Measurements from ENCODE around the gene TNFAIP6. TPM values are rescaled to one million over a fixed set of nuclear protein-coding genes. Genes with fewer than 3 reads are reported as not detected.
A peak's percentile ranks its signal among the peaks of the same experiment; 100 is the strongest.

Gene TNFAIP6
- total RNA-seq, 2 donors from 2014 or later, result 0.64 to 1.7 TPM

DNA sequence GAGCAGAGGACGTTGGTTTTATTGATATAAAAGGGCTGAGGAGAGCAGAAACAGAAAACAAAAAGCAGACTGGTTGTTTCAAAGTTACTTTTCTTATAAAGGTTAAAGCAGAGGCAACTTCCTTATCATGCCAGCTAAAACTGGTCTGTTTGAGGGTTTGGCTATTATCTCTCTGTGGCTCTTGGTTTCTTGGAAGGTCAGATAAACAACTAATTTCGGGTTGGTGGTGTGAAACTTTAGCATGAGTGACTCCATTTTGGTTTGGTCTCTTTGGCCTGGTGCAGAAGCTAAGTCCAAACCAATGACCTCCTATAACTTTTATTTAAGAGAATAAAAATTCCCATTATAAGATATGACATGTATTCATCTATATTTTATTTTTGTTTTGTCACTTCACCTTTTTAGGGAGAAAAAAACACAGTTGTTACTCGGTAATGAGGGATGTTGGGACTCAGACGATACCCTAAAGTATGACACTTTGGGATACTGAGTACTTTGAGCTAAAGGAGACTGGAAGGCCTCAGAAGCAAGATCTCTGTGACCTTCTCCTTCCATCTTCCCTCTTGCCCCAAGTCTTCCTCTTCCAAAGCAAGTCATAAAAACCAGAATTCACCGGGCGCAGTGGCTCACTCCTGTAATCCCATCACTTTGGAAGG lies 23.3 kb downstream of the TNFAIP6 start:
- Mint-ChIP-seq H3K4me3 (no peak overlapping the region), H3K4me1 (ENCODE audit: low read depth in 2 of 2) (no peaks in the 10 kb centered on the region), H3K27me3 (peaks cover 0 to 4% of the 10 kb centered on the region in 2 donors), H3K9me3 (no peaks in the 10 kb centered on the region), H3K27ac (no peak overlapping the region), H3K36me3 (no peaks in the 10 kb centered on the region)
- ATAC-seq, result no peak
- DNase-seq (ENCODE audit: low spot score), result no peak

DNA sequence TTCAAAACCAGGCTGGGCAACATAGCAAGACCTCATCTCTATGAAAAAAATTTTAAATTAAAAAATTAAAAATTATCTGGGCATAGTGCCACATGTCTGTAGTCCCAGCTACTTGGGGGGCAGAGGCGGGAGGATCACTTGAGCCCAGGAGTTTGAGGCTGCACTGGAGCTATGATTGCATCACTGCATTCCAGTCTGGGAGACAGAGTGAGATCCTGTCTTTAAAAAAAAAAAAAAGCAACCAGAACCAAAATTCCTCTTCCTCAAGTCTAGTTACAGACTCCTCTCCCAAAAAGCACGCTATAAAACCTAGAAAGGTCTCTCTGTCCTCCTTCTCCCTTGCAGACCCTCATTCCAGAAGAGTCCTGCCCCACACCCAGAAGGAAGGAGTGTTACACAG lies 23.9 kb downstream of the TNFAIP6 start:
- Mint-ChIP-seq H3K4me3 (no peak overlapping the region), H3K4me1 (ENCODE audit: low read depth in 2 of 2) (no peaks in the 10 kb centered on the region), H3K36me3 (no peaks in the 10 kb centered on the region), H3K27me3 (peaks cover 0 to 4% of the 10 kb centered on the region in 2 donors), H3K9me3 (no peaks in the 10 kb centered on the region), H3K27ac (no peak overlapping the region)
- DNase-seq (ENCODE audit: low spot score) (no peak), ATAC-seq (no peak)

GRCh38 chr2:151388011-151388410 lies 30.6 kb downstream of the TNFAIP6 start:
- H3K27ac Mint-ChIP-seq, result no peak overlapping the region
- ATAC-seq, result no peak
- H3K9me3 Mint-ChIP-seq, result no peaks in the 10 kb centered on the region
- no peaks in the 10 kb centered on the region for H3K4me1 Mint-ChIP-seq (ENCODE audit: low read depth in 2 of 2)
- no peaks in the 10 kb centered on the region for H3K36me3 Mint-ChIP-seq
- H3K27me3 Mint-ChIP-seq, result peaks cover 5 to 9% of the 10 kb centered on the region in 2 donors
- H3K4me3 Mint-ChIP-seq, result no peak overlapping the region
- DNase-seq (ENCODE audit: low spot score), result no peak

GRCh38 chr2:151391436-151391835 lies 34.0 kb downstream of the TNFAIP6 start:
- Mint-ChIP-seq H3K4me3 (no peak overlapping the region), H3K36me3 (no peaks in the 10 kb centered on the region), H3K27ac (no peak overlapping the region), H3K27me3 (peaks cover 4 to 11% of the 10 kb centered on the region in 2 donors), H3K9me3 (no peaks in the 10 kb centered on the region), H3K4me1 (ENCODE audit: low read depth in 2 of 2) (no peaks in the 10 kb centered on the region)
- DNase-seq (ENCODE audit: low spot score), result no peak
- ATAC-seq, result no peak

DNA sequence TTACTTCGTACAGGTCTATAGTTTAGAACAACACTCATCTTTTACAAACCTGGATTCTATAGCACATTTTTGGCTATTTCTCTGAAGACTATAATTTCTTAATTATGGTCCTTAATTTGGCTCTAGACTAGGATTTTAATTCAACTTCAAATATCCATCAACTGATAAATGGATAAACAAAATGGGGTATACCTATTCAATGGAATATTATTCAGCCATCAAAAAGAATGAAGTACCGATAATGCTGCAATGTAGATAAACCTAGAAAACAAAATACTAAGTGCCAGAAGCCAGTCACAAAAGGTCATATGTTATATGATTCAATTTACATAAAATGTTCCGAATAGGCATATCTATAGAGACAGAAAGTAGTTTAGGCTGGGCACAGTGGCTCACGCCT lies 37.1 kb downstream of the TNFAIP6 start:
- H3K36me3 Mint-ChIP-seq, result no peaks in the 10 kb centered on the region
- no peak for ATAC-seq
- H3K4me1 Mint-ChIP-seq (ENCODE audit: low read depth in 2 of 2), result no peaks in the 10 kb centered on the region
- DNase-seq (ENCODE audit: low spot score), result no peak
- H3K27ac Mint-ChIP-seq, result no peak overlapping the region
- H3K27me3 Mint-ChIP-seq, result peaks cover 4 to 11% of the 10 kb centered on the region in 2 donors
- H3K4me3 Mint-ChIP-seq, result no peak overlapping the region
- H3K9me3 Mint-ChIP-seq, result no peaks in the 10 kb centered on the region

DNA sequence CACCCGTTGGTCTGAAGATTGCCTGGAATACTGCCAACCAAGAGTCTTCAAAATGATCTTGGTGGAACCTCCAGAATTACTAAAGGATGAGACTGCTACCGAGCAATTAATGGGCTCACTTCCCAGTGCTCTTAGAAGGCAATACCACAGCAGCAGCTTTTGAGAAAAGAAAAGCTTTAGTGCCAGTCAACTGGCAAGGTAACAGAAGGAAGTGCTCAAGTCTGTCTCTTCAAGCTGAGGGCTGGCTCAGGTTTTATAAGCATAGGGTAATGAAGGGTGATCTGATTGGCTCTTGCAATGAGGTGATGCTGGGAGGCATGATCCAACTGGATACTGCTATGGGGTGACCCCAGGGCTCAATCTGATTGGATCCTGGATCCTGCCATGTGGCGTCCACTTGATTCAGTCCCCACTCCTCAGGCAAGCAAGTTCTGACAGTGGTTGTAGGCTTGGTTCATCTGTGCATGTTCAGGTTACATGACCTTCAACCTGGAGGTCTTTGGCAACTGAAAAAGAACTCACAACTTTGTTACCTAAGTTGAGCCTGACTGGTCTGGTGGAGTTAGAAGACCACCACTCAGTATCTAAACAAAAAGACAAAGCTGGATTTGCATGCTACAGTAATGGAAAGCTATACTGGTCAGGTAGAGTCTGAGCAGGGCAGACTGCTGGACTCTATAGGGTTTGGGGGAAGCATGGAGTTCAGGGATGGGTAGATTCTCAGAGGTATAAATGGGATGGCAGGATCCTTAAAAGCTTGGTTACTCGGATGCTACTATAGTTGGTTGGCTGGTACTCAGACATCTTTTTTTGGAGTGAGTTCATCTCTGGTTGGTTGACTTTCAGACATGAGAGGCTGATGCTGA lies 38.4 kb downstream of the TNFAIP6 start:
- Mint-ChIP-seq H3K4me1 (ENCODE audit: low read depth in 2 of 2) (no peaks in the 10 kb centered on the region), H3K9me3 (no peaks in the 10 kb centered on the region), H3K27me3 (peaks cover 3 to 11% of the 10 kb centered on the region in 2 donors), H3K36me3 (no peaks in the 10 kb centered on the region), H3K27ac (no peak overlapping the region), H3K4me3 (no peak overlapping the region)
- ATAC-seq, result peak in 1 of 2 donors; percentile 55
- no peak for DNase-seq (ENCODE audit: low spot score)

GRCh38 chr2:151399981-151400380 lies 42.6 kb downstream of the TNFAIP6 start:
- Mint-ChIP-seq H3K27me3 (no peaks in the 10 kb centered on the region), H3K36me3 (no peaks in the 10 kb centered on the region), H3K9me3 (no peaks in the 10 kb centered on the region), H3K4me1 (ENCODE audit: low read depth in 2 of 2) (no peaks in the 10 kb centered on the region), H3K4me3 (no peak overlapping the region), H3K27ac (no peak overlapping the region)
- DNase-seq (ENCODE audit: low spot score), result no peak
- no peak for ATAC-seq

DNA sequence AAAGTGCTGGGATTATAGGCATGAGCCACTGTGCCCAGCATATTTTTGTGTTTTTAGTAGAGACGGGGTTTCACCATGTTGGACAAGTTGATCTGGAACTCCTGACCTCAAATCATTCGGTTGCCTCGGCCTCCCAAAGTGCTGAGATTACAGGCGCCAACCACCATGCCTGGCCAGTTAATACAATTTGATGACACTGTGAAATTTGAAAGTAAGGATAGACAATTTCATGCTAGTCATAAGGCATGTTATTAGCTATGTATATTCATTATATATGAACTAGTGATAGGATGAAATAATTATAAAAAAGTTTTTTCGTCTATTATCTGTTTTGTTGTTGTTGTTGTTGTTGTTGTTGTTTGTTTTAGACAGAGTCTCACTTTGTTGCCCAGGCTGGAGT lies 43.8 kb downstream of the TNFAIP6 start:
- H3K4me1 Mint-ChIP-seq (ENCODE audit: low read depth in 2 of 2), result no peaks in the 10 kb centered on the region
- no peaks in the 10 kb centered on the region for H3K36me3 Mint-ChIP-seq
- H3K4me3 Mint-ChIP-seq, result no peak overlapping the region
- H3K9me3 Mint-ChIP-seq, result no peaks in the 10 kb centered on the region
- no peak for ATAC-seq
- H3K27me3 Mint-ChIP-seq, result no peaks in the 10 kb centered on the region
- DNase-seq (ENCODE audit: low spot score), result no peak
- H3K27ac Mint-ChIP-seq, result no peak overlapping the region

- Mint-ChIP-seq H3K9me3 (no peaks in the 10 kb centered on the region), H3K27me3 (no peaks in the 10 kb centered on the region), H3K4me3 (no peak overlapping the region), H3K27ac (no peak overlapping the region), H3K36me3 (no peaks in the 10 kb centered on the region), H3K4me1 (ENCODE audit: low read depth in 2 of 2) (no peaks in the 10 kb centered on the region)
- DNase-seq (ENCODE audit: low spot score) (no peak), ATAC-seq (no peak)
These were observed 46.5 kb downstream of the TNFAIP6 start for GRCh38 chr2:151403914-151404313.

GRCh38 chr2:151405376-151405775 lies 48.0 kb downstream of the TNFAIP6 start:
- H3K36me3 Mint-ChIP-seq, result peaks cover 2% of the 10 kb centered on the region
- H3K9me3 Mint-ChIP-seq, result no peaks in the 10 kb centered on the region
- no peaks in the 10 kb centered on the region for H3K27me3 Mint-ChIP-seq
- H3K4me1 Mint-ChIP-seq (ENCODE audit: low read depth in 2 of 2), result peaks cover 2 to 6% of the 10 kb centered on the region in 2 donors
- no peak overlapping the region for H3K4me3 Mint-ChIP-seq
- ATAC-seq, result no peak
- H3K27ac Mint-ChIP-seq, result no peak overlapping the region
- no peak for DNase-seq (ENCODE audit: low spot score)

DNA sequence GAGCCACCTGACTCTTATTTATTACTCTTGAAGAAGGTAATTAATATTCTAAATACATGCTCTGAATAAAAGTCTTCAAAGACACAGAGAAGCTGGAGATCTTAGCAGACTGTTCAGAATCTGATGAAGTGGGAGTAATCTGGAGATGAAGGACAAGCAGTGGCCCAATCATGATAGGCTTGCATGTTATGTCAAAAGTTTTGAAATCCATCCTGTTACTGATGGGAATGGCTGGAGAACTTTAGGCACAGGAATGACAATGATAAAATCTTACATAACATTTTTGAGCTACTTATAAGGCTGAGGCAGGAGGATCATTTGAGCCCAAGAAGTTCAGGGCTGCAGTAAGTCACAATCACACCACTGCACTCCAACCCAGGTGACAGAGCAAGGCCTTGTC lies 49.9 kb downstream of the TNFAIP6 start:
- Mint-ChIP-seq H3K4me3 (no peak overlapping the region), H3K36me3 (peaks cover 11% of the 10 kb centered on the region)
- no peak for ATAC-seq

GRCh38 chr2:151408788-151409600 lies 51.6 kb downstream of the TNFAIP6 start:
- DNase-seq (ENCODE audit: low spot score) (no peak), ATAC-seq (no peak)
- Mint-ChIP-seq H3K4me3 (peak overlapping the region; percentile 97), H3K27ac (peak overlapping the region; percentile 87 to 96), H3K36me3 (peaks cover 11% of the 10 kb centered on the region), H3K27me3 (no peaks in the 10 kb centered on the region), H3K4me1 (ENCODE audit: low read depth in 2 of 2) (peaks cover 14 to 15% of the 10 kb centered on the region in 2 donors), H3K9me3 (no peaks in the 10 kb centered on the region)

More for the DNA sequence above, 49.9 kb downstream of the TNFAIP6 start:
- no peaks in the 10 kb centered on the region for H3K9me3 Mint-ChIP-seq
- H3K27ac Mint-ChIP-seq, result no peak overlapping the region
- DNase-seq (ENCODE audit: low spot score), result no peak
- peaks cover 14 to 15% of the 10 kb centered on the region in 2 donors for H3K4me1 Mint-ChIP-seq (ENCODE audit: low read depth in 2 of 2)
- H3K27me3 Mint-ChIP-seq, result no peaks in the 10 kb centered on the region

GRCh38 chr2:151409601-151410484 lies 52.5 kb downstream of the TNFAIP6 start, which contains the start of gene RIF1:
TSS of gene RIF1 (plus strand) at chr2:151409902. CDS start at chr2:151410424, 522 bp downstream.
- ATAC-seq (peak; percentile 95 to 96), DNase-seq (ENCODE audit: low spot score) (peak; percentile 87)
- H3K4me1 Mint-ChIP-seq (ENCODE audit: low read depth in 2 of 2), result peaks cover 14 to 15% of the 10 kb centered on the region in 2 donors
- no peaks in the 10 kb centered on the region for H3K9me3 Mint-ChIP-seq
- H3K36me3 Mint-ChIP-seq, result peaks cover 11% of the 10 kb centered on the region
- H3K27me3 Mint-ChIP-seq, result no peaks in the 10 kb centered on the region
- peak within 1 kb of the TSS; percentile 97 for H3K4me3 Mint-ChIP-seq
- peak within 1 kb of the TSS; percentile 87 to 96 for H3K27ac Mint-ChIP-seq
